ENCODE data around the gene MUL1. TPM values are rescaled to one million over a fixed set of nuclear protein-coding genes. Genes with fewer than 3 reads are reported as not detected.

MUL1 gene
- polyA plus RNA-seq, 2 of the 4 experiments (the other 2 are of a cell fraction) = 20.0 to 24.5 TPM

DNA sequence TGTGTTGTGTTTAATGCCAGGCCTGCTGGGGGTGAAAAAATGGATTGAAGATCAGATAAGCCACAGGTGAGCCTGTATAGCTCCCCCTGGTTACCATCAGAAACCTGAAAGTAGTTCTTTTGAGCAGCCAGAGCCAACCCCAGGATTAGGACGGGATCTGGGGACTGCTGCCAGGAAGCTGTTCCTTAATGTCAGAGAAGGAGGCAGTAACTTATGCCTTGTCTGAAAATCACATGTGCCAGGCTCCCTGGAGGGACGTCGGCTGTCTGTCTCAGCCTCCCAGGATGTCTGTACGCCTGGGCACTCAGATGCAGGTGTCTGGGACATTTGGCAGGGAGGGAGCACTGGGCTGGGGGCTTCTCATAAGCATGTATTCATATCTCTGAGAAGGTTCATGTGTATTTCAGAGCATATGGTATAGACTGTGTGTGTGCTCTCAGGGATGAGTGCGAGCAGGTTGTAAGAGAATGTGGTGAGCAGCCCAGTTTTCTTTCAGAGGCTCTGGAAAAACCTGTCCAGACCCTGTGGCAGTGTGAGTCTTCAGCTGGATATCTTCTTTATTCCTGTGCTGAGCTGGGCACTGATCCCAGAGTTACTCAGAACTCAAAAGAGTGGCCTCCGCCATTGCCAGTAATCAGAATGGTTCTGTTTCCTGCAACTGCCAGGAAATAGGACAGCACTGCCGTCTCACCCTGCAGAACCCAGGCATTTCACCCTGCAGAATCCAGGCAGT, 47.2 kb upstream of the MUL1 start:
- DNase-seq (ENCODE audit: low read depth in 1 of 2, low spot score in 1 of 2) (no peak), FAIRE-seq (no peak), ATAC-seq (no peak)
- ChIA-PET POLR2A (no interaction called here), CTCF (interaction anchor here (0.7 kb wide), 1 partner anchor 31 kb away, joined by 3 read pairs; no protein-coding TSS in a partner anchor)
- Histone ChIP-seq H3K9me3 (no peaks in the 10 kb centered on the region), H3K4me2 (no peak overlapping the region), H3K27ac (no peak overlapping the region), H3K4me1 (peaks cover 8% of the 10 kb centered on the region), H3K4me3 (no peak overlapping the region)
- no peak for TF ChIP-seq MYC (IDR thresholded peaks at IDR 0.05; ENCODE audit: borderline replicate concordance, low read length)
- TF ChIP-seq CEBPB (IDR thresholded peaks at IDR 0.05) = no peak
- WGBS (ENCODE audit: missing lambda C conversion rate) = 75% methylated on average over 4 of the region's 7 CpGs

GRCh38 chr1:20552728-20553445, 44.9 kb upstream of the MUL1 start:
- Histone ChIP-seq H3K9me3 (no peaks in the 10 kb centered on the region), H3K27ac (peak overlapping the region; percentile 77 to 92), H3K4me2 (peak overlapping the region; percentile 95), H3K4me1 (peaks cover 8% of the 10 kb centered on the region), H3K4me3 (peak overlapping the region; percentile 67)
- WGBS (ENCODE audit: missing lambda C conversion rate) = 81% methylated on average over 16 of the region's 82 CpGs
- DNase-seq (ENCODE audit: low read depth in 1 of 2, low spot score in 1 of 2) (peak; percentile 26 to 35), ATAC-seq (peak; percentile 82 to 84), FAIRE-seq (no peak)
- TF ChIP-seq E2F6 (IDR thresholded peaks at IDR 0.05; ENCODE audit: borderline replicate concordance, low read depth) = peak; percentile 57; the same call in 1 of the 2 replicates
- TF ChIP-seq, protein P1, sequence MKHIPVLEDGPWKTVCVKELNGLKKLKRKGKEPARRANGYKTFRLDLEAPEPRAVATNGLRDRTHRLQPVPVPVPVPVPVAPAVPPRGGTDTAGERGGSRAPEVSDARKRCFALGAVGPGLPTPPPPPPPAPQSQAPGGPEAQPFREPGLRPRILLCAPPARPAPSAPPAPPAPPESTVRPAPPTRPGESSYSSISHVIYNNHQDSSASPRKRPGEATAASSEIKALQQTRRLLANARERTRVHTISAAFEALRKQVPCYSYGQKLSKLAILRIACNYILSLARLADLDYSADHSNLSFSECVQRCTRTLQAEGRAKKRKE (CRISPR knock-in tag; IDR thresholded peaks at IDR 0.05; ENCODE audit: low read depth) = no peak
- TF ChIP-seq, protein P2, sequence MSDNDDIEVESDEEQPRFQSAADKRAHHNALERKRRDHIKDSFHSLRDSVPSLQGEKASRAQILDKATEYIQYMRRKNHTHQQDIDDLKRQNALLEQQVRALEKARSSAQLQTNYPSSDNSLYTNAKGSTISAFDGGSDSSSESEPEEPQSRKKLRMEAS (IDR thresholded peaks at IDR 0.05) = peak; percentile 17; the same call in 1 of the 2 replicates
- no peak for TF ChIP-seq MAZ (IDR thresholded peaks at IDR 0.05; ENCODE audit: borderline replicate concordance, low read depth, low read length)
- CTCF ChIA-PET = interaction anchor here (0.8 to 2.7 kb wide), 4 partner anchors 31 to 81 kb away, joined by 3 to 11 read pairs (median 3); partner anchors contain the start of gene PINK1
- POLR2A ChIA-PET = interaction anchor here (1.0 to 1.7 kb wide), 7 partner anchors 20 to 233 kb away, joined by 3 to 7 read pairs (median 4); partner anchors contain the start of gene MUL1

GRCh38 chr1:20551945-20552727, 44.2 kb upstream of the MUL1 start, which contains the start of gene FAM43B:
FAM43B (plus strand) TSS chr1:20552573; CDS start chr1:20552974, 401 bp downstream.
- peak within 1 kb of the TSS; percentile 95 for H3K4me2 ChIP-seq

More at GRCh38 chr1:20551945-20552727, 44.2 kb upstream of the MUL1 start, which contains the start of gene FAM43B:
- 48% methylated on average over 10 of the region's 47 CpGs for WGBS (ENCODE audit: missing lambda C conversion rate)
- ChIA-PET CTCF (interaction anchor here (0.8 to 2.7 kb wide), 5 partner anchors 30 to 89 kb away, joined by 3 to 11 read pairs (median 3); partner anchors contain the start of gene PINK1), POLR2A (interaction anchor here (1.0 to 1.7 kb wide), 8 partner anchors 19 to 234 kb away, joined by 3 to 7 read pairs (median 4); partner anchors contain the start of gene MUL1)
- TF ChIP-seq POLR2A (IDR thresholded peaks at IDR 0.05; ENCODE audit: low read length) (peak; percentile 60), JUN (IDR thresholded peaks at IDR 0.05) (peak in 1 of 2 experiments; percentile 29; a peak in 1 of 5 replicates), E2F6 (IDR thresholded peaks at IDR 0.05; ENCODE audit: borderline replicate concordance, low read depth) (no peak)
- TF ChIP-seq, protein P2 (IDR thresholded peaks at IDR 0.05) = 0 out of 2 replicates have a peak, but pooled peaks have one; percentile 36
- H3K9me3 ChIP-seq = no peaks in the 10 kb centered on the region
- peak within 1 kb of the TSS; percentile 77 to 92 for H3K27ac ChIP-seq
- peak; percentile 62 to 77 for DNase-seq (ENCODE audit: low read depth in 1 of 2, low spot score in 1 of 2)
- peak within 1 kb of the TSS; percentile 67 for H3K4me3 ChIP-seq
- peaks cover 8% of the 10 kb centered on the region for H3K4me1 ChIP-seq
- peak; percentile 87 to 95 for ATAC-seq
- FAIRE-seq = no peak

Data from A549 (cell line).